Ishikawa (cell line): Measurements from ENCODE around the gene ANKS6.

Source experiments
- CEBPB ChIP-seq: IDR thresholded peaks from 2 replicates; pipeline ENCODE4 v1.6.1; 2012
- EGR1 ChIP-seq: IDR thresholded peaks from 2 replicates; pipeline ENCODE4 v1.6.1; 2012
- MAX ChIP-seq: IDR thresholded peaks from 2 replicates; pipeline ENCODE4 v1.6.1; 2012
- RAD21 ChIP-seq: IDR thresholded peaks from 2 replicates; pipeline ENCODE4 v1.6.1; 2012; ENCODE audit warnings: low read depth
- TAF1 ChIP-seq: IDR thresholded peaks from 2 replicates; pipeline ENCODE4 v1.6.1; 2012; ENCODE audit warnings: low read depth, mild to moderate bottlenecking
- TF ChIP-seq, protein P1 (sequence below): IDR thresholded peaks from 2 replicates; pipeline ENCODE4 v1.6.1; 2012; ENCODE audit warnings: low read depth, mild to moderate bottlenecking

GRCh38 chr9:98763986-98764745 lies 32.2 kb downstream of the ANKS6 start:
- TF ChIP-seq MAX (no peak), CEBPB (no peak), TAF1 (no peak), RAD21 (no peak), EGR1 (no peak)
- TF ChIP-seq, protein P1, sequence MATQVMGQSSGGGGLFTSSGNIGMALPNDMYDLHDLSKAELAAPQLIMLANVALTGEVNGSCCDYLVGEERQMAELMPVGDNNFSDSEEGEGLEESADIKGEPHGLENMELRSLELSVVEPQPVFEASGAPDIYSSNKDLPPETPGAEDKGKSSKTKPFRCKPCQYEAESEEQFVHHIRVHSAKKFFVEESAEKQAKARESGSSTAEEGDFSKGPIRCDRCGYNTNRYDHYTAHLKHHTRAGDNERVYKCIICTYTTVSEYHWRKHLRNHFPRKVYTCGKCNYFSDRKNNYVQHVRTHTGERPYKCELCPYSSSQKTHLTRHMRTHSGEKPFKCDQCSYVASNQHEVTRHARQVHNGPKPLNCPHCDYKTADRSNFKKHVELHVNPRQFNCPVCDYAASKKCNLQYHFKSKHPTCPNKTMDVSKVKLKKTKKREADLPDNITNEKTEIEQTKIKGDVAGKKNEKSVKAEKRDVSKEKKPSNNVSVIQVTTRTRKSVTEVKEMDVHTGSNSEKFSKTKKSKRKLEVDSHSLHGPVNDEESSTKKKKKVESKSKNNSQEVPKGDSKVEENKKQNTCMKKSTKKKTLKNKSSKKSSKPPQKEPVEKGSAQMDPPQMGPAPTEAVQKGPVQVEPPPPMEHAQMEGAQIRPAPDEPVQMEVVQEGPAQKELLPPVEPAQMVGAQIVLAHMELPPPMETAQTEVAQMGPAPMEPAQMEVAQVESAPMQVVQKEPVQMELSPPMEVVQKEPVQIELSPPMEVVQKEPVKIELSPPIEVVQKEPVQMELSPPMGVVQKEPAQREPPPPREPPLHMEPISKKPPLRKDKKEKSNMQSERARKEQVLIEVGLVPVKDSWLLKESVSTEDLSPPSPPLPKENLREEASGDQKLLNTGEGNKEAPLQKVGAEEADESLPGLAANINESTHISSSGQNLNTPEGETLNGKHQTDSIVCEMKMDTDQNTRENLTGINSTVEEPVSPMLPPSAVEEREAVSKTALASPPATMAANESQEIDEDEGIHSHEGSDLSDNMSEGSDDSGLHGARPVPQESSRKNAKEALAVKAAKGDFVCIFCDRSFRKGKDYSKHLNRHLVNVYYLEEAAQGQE, result no peak
